PFSK-1 (cell line): ENCODE results near the gene TTLL10.

Experiments
- POLR2AphosphoS5 ChIP-seq: IDR thresholded peaks from 2 replicates; pipeline ENCODE4 v1.6.1; 2012; ENCODE audit warnings: low read depth, mild to moderate bottlenecking, control low read depth, low read length, moderate library complexity
- TF ChIP-seq, protein P1 (sequence below), 2 experiments: IDR thresholded peaks; 2 replicates each; pipeline versions ENCODE4 v1.6.1 to v1.8.0; 2011 to 2012; ENCODE audit warnings: low read depth in 2 of 2, low read length in 2 of 2, control low read depth in 1 of 2, inconsistent platforms in 1 of 2, mild to moderate bottlenecking in 1 of 2, moderate library complexity in 1 of 2; ENCODE audit not compliant: insufficient read depth in 1 of 2

DNA sequence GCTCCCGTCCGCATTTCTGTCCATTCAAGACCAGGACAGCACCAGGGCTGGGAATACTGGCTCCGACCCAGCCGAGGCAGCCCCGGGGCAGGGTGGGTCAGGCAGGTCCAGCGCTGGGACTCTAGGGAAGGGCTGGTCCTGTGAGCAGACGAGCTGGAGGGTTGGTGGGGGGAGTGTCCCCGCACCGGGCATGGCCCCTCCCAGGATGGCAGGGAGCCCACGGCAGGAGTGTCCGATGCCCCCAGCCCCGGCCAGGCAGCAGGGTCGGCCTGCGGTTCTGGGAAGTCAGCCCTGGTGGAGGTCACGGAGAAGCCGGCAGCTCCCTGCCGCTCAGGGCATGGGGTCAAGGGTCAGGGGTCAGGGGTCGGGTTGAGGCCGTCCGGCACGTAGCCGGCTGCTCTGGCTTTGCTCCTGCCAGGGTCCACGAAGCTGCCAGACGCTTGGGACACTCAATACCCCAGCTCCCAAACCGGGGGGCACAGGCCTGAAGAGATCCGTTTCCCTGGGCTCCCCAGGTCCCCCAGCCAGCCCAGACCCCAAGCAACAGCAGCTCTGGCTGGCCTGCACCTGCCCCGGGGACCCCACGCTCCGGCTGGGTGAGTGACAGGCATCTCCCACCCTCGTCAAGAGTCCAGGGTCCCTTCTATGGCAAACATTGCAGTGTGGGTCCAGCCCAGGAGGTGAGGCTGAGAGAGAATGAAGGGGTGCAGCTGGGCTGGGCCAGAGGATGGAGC is 66.1 kb downstream of the TTLL10 start:
- TF ChIP-seq, protein P1, sequence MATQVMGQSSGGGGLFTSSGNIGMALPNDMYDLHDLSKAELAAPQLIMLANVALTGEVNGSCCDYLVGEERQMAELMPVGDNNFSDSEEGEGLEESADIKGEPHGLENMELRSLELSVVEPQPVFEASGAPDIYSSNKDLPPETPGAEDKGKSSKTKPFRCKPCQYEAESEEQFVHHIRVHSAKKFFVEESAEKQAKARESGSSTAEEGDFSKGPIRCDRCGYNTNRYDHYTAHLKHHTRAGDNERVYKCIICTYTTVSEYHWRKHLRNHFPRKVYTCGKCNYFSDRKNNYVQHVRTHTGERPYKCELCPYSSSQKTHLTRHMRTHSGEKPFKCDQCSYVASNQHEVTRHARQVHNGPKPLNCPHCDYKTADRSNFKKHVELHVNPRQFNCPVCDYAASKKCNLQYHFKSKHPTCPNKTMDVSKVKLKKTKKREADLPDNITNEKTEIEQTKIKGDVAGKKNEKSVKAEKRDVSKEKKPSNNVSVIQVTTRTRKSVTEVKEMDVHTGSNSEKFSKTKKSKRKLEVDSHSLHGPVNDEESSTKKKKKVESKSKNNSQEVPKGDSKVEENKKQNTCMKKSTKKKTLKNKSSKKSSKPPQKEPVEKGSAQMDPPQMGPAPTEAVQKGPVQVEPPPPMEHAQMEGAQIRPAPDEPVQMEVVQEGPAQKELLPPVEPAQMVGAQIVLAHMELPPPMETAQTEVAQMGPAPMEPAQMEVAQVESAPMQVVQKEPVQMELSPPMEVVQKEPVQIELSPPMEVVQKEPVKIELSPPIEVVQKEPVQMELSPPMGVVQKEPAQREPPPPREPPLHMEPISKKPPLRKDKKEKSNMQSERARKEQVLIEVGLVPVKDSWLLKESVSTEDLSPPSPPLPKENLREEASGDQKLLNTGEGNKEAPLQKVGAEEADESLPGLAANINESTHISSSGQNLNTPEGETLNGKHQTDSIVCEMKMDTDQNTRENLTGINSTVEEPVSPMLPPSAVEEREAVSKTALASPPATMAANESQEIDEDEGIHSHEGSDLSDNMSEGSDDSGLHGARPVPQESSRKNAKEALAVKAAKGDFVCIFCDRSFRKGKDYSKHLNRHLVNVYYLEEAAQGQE (IDR thresholded peaks at IDR 0.05; ENCODE audit: insufficient read depth in 1 of 2, low read depth in 2 of 2, low read length in 2 of 2): no peak
- TF ChIP-seq POLR2AphosphoS5: no peak
